Esophagus squamous epithelium (tissue), 4 donors: Measurements from ENCODE around the gene ADARB2.

Experiments
- POLR2A ChIP-seq, 4 donors: fragments of 450-650 bp; IDR thresholded peaks; one replicate each; pipeline ENCODE4 v1.6.1; 2017; ENCODE audit warnings: antibody characterized with exemption in 4 of 4, mild to moderate bottlenecking in 4 of 4, moderate library complexity in 3 of 4
- TF ChIP-seq, protein P1 (sequence below), 6 experiments: fragments of 450-650 bp in 4 of 6; fragments of 200-600 bp in 2 of 6; sonication (generic) in 2 of 6; IDR thresholded peaks; one replicate each; pipeline ENCODE4 v1.5.1; 2016 to 2019; ENCODE audit warnings: antibody characterized with exemption in 6 of 6, mild to moderate bottlenecking in 4 of 6, moderate library complexity in 4 of 6

DNA sequence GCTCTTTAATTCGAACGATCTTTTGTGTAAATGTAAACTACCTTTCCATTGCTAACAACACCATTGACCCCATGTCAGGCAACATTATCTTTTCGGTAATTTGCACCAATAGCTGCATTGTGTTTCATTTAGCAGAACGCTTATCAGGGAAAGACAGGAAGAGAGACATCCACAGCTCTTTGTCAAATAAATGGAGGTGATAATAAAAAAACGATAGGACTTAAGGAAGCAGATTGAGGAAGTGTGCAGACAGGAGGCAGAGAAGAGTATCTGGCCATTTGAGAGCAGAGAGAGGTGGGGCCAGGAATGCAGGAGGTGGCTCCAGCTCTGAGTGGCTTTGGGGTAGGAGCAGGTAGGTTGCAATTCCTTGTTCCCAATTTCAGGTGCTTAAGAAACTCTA is 37.5 kb upstream of the ADARB2 start:
- TF ChIP-seq, protein P1, sequence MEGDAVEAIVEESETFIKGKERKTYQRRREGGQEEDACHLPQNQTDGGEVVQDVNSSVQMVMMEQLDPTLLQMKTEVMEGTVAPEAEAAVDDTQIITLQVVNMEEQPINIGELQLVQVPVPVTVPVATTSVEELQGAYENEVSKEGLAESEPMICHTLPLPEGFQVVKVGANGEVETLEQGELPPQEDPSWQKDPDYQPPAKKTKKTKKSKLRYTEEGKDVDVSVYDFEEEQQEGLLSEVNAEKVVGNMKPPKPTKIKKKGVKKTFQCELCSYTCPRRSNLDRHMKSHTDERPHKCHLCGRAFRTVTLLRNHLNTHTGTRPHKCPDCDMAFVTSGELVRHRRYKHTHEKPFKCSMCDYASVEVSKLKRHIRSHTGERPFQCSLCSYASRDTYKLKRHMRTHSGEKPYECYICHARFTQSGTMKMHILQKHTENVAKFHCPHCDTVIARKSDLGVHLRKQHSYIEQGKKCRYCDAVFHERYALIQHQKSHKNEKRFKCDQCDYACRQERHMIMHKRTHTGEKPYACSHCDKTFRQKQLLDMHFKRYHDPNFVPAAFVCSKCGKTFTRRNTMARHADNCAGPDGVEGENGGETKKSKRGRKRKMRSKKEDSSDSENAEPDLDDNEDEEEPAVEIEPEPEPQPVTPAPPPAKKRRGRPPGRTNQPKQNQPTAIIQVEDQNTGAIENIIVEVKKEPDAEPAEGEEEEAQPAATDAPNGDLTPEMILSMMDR (IDR thresholded peaks at IDR 0.05), result no peak
- TF ChIP-seq POLR2A (IDR thresholded peaks at IDR 0.05), result no peak
